K562 (cell line): Measurements from ENCODE around the gene PPAN. TPM values are rescaled to one million over a fixed set of nuclear protein-coding genes. Genes with fewer than 3 reads are reported as not detected.

Experiments used
- ATAC-seq: fragments of 200-7000 bp; cut with Tn5 transposase; 3 replicates; pipeline ENCODE4 v1.9.1; 2020; ENCODE audit warnings: moderate library complexity
- BruUV-seq: library from RNA; stranded (reverse); fragments of 400-500 nt; replicated peaks from 2 replicates; lab custom pipeline; 2021; lab: Mats Ljungman, UMichigan
- CTCF ChIA-PET: fragments of 300-600 bp; formaldehyde crosslinking; extraction: SDS; loops from one replicate; lab custom pipeline; 2021; ENCODE audit warnings: low intra/inter-chr PET ratio; lab: Yijun Ruan, JAX
- POLR2A ChIA-PET: fragments of 300-600, 350-650 bp; sonication (Branson Sonifier 250); formaldehyde crosslinking; extraction: SDS; loops from one replicate; lab custom pipeline; 2021; ENCODE audit warnings: antibody characterized with exemption, inconsistent platforms; lab: Yijun Ruan, JAX
- DNase-seq, 4 experiments: peaks; one replicate each; pipeline versions ENCODE4 v3.0.0 to v3.0.0-alpha.2; 2011 to 2018; ENCODE audit warnings: low spot score in 3 of 4, mixed read lengths in 3 of 4; ENCODE audit errors: extremely low read depth in 1 of 4
- FAIRE-seq: peaks from 2 replicates; lab custom pipeline; 2011; peaks lifted over from hg19 to GRCh38; lab: Jason Lieb, UNC
- H2AFZ ChIP-seq: 2 replicates; pipeline ENCODE4 v1.6.0; 2011; ENCODE audit warnings: low read depth, low read length, control low read depth, inconsistent platforms
- H3K27ac ChIP-seq: fragments of 200-600 bp; 3 replicates; pipeline ENCODE4 v1.8.0; 2011; ENCODE audit warnings: low read depth, mild to moderate bottlenecking, control low read depth, inconsistent platforms, low read length, moderate library complexity, mixed read lengths; ENCODE audit errors: extremely low read depth
- H3K27me3 ChIP-seq, 2 experiments: fragments of 300-600 bp in 1 of 2; 2 replicates in 1 of 2; 3 replicates in 1 of 2; pipeline versions ENCODE4 v1.6.0 to v1.8.0; 2011; ENCODE audit warnings: inconsistent platforms in 2 of 2, low read length in 2 of 2, mild to moderate bottlenecking in 1 of 2, mixed read lengths in 1 of 2, moderate library complexity in 1 of 2; ENCODE audit not compliant: control insufficient read depth in 2 of 2, insufficient read depth in 2 of 2
- H3K36me3 ChIP-seq: fragments of 300-600 bp; 3 replicates; pipeline ENCODE4 v1.8.0; 2011; ENCODE audit warnings: mild to moderate bottlenecking, low read length, inconsistent platforms; ENCODE audit not compliant: control insufficient read depth, insufficient read depth
- H3K4me1 ChIP-seq, 2 experiments: fragments of 200-600 bp in 1 of 2; replicated peaks in 1 of 2; 2 replicates in 1 of 2; 3 replicates in 1 of 2; pipeline versions ENCODE4 v1.5.1 to v1.8.0; 2011; ENCODE audit warnings: inconsistent platforms in 2 of 2, low read length in 2 of 2, mild to moderate bottlenecking in 1 of 2, mixed read lengths in 1 of 2, moderate library complexity in 1 of 2; ENCODE audit not compliant: control insufficient read depth in 2 of 2, insufficient read depth in 2 of 2
- H3K4me2 ChIP-seq: 2 replicates; pipeline ENCODE4 v1.6.1; 2011; ENCODE audit warnings: low read length, control low read depth, inconsistent platforms, mixed read lengths; ENCODE audit not compliant: insufficient read depth
- H3K4me3 ChIP-seq: fragments of 200-600 bp; sonication (generic), shearing (Covaris generic); 2 replicates; pipeline ENCODE4 v1.5.1; 2016; ENCODE audit warnings: control low read depth, inconsistent platforms
- H3K79me2 ChIP-seq: fragments of 200-600 bp; 3 replicates; pipeline ENCODE4 v1.8.0; 2011; ENCODE audit warnings: low read length, inconsistent platforms; ENCODE audit not compliant: control insufficient read depth, insufficient read depth
- H3K9ac ChIP-seq, 2 experiments: 2 replicates each; pipeline versions ENCODE4 v1.6.0 to v1.6.1; 2011; ENCODE audit warnings: low read depth in 2 of 2, low read length in 2 of 2, control low read depth in 1 of 2, inconsistent platforms in 1 of 2, mild to moderate bottlenecking in 1 of 2, mixed read lengths in 1 of 2; ENCODE audit not compliant: insufficient read depth in 1 of 2
- H3K9me1 ChIP-seq: one replicate; pipeline ENCODE4 v1.6.0; 2011; ENCODE audit warnings: inconsistent platforms, mild to moderate bottlenecking, low read length, moderate library complexity; ENCODE audit not compliant: control insufficient read depth, insufficient read depth
- H3K9me3 ChIP-seq: replicated peaks from 2 replicates; pipeline ENCODE4 v1.5.1; 2011; ENCODE audit warnings: low read depth, low read length, inconsistent platforms; ENCODE audit not compliant: control insufficient read depth, insufficient read depth
- H4K20me1 ChIP-seq: replicated peaks from 2 replicates; pipeline ENCODE4 v1.6.1; 2011; ENCODE audit warnings: low read length, inconsistent platforms, mixed read lengths; ENCODE audit not compliant: control insufficient read depth, insufficient read depth
- PCBP1 ChIP-seq: fragments of 200-400 bp; formaldehyde crosslinking; IDR thresholded peaks from 2 replicates; pipeline ENCODE4 v1.6.1; 2018; ENCODE audit warnings: mild to moderate bottlenecking, low read depth, low read length; ENCODE audit not compliant: poor library complexity, severe bottlenecking
- POLR2G ChIP-seq: fragments of 200-400 bp; formaldehyde crosslinking; IDR thresholded peaks from 2 replicates; pipeline ENCODE4 v1.6.1; 2017; ENCODE audit warnings: low read depth, mild to moderate bottlenecking, antibody characterized with exemption, low read length, moderate library complexity
- SNRNP70 ChIP-seq: fragments of 200-400 bp; formaldehyde crosslinking; optimal IDR thresholded peaks from 2 replicates; pipeline ENCODE3; 2017; ENCODE audit warnings: low read depth, low read length
- SP1 ChIP-seq: sonication (generic); formaldehyde crosslinking; IDR thresholded peaks from 2 replicates; pipeline ENCODE4 v1.8.1; 2022; ENCODE audit warnings: mild to moderate bottlenecking, missing genetic modification reagents
- SRSF7 ChIP-seq: fragments of 200-400 bp; formaldehyde crosslinking; optimal IDR thresholded peaks from 2 replicates; pipeline ENCODE3; 2017; ENCODE audit warnings: mild to moderate bottlenecking, low read depth, low read length
- ZNF263 ChIP-seq: sonication (generic); formaldehyde crosslinking; IDR thresholded peaks from 2 replicates; pipeline ENCODE4 v1.8.0; 2022; ENCODE audit warnings: mild to moderate bottlenecking, missing genetic modification reagents, borderline replicate concordance
- WGBS: fragments of 100-300 bp; shearing (Covaris generic); methylation state at CpG from one replicate; pipeline ENCODE4 v1.1.6; 2016; ENCODE audit warnings: low coverage, mixed read lengths; ENCODE audit not compliant: insufficient coverage; ENCODE audit errors: missing lambda C conversion rate; 5-methylcytosine and 5-hydroxymethylcytosine counted together
- in situ Hi-C: fragments of 300-500 bp; cut with MboI; formaldehyde crosslinking; loops from 4 replicates; pipeline ENCODE4 v1.15.0; 2018; ENCODE audit warnings: inconsistent platforms, mixed read lengths
- intact Hi-C: fragments of 100-400 bp; cut with micrococcal nuclease; formaldehyde crosslinking; loops from 2 replicates; pipeline ENCODE4 v1.14.2; 2022
- polyA plus RNA-seq, 8 experiments: library from polyadenylated mRNA; depleted of rRNA in 4 of 8; stranded (reverse) in 5 of 8; unstranded in 3 of 8; fragments of >200 nt; fragmentation: Nextera tagmentation in 2 of 8; fragmentation: Illumina TruSeq in 1 of 8; extraction: Ambion mirVana in 2 of 8; extraction: Trizol in 1 of 8; gene quantifications; 2 replicates each; pipeline versions ENCODE4 v1.2.1 to v1.2.3, GENCODE V29; 2011 to 2014; ENCODE audit warnings: inconsistent platforms in 1 of 8, missing spikeins in 1 of 8
- total RNA-seq, 7 experiments: library from RNA; depleted of rRNA in 6 of 7; stranded (reverse); fragments of >200 nt in 6 of 7; fragmentation: Illumina TruSeq in 2 of 7; extraction: Trizol in 2 of 7; gene quantifications; 2 replicates each; pipeline versions ENCODE4 v1.2.1 to v1.2.3, GENCODE V29; 2011 to 2021; ENCODE audit warnings: low replicate concordance in 1 of 7

The PPAN gene
- total and polyA plus RNA-seq, 9 of the 15 experiments (the other 6 are each of a cell fraction or from before 2014, with no cell fraction given): 2.2 to 129 (median 59.1) TPM

DNA sequence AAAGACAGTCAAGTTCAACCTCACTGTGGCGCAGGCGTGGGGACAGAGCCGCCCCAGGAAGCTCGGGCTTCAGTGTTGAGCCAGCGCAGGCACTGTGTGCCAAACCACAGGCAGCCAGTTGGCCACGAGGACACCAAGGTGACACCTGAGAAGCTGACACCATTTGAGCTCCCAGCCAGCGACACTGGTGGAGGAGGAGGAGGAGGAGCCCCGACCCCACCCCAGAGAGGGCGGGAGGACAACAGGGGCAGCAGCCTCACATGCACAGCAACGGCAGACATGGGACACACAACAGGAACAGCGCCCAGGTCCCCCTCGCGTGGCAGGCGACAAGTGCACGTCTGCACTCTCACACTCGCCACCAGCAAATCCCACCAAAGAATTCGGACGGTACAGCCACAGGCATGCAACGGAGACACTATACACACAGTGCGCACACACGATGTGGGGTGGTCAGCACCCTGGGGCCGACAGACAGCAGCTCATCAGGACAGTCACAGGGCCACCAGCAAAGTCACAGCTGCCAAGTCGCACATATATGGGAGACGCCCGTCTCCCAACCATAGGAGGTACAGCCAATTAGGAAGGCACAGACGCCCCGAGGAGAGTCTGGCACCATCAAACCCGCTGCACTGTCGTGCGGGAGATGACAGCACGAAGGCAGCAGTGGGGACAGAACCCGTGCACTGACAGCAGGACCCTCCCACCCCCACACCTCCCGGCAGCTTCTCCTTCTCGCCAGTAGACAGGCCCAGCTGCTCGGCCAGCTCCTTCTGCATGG, 10.1 kb downstream of the PPAN start:
- POLR2A ChIA-PET: interaction anchor here (0.6 to 5.8 kb wide), 9 partner anchors 9 to 360 kb away, joined by 3 to 49 read pairs (median 5); partner anchors contain the start of gene PPAN
- peaks cover 3 to 82% of the 10 kb centered on the region in 2 experiments; a peak in 3 of 5 replicates for H3K4me1 ChIP-seq
- peaks cover 15% of the 10 kb centered on the region for H3K79me2 ChIP-seq
- H3K9ac ChIP-seq: peak overlapping the region in 1 of 2 experiments; percentile 72; a peak in 1 of 4 replicates
- ATAC-seq (no peak), DNase-seq (no peak), FAIRE-seq (no peak)
- H3K9me3 ChIP-seq: no peaks in the 10 kb centered on the region
- H3K27me3 ChIP-seq: no peaks in the 10 kb centered on the region
- H3K4me3 ChIP-seq: no peak overlapping the region
- H3K9me1 ChIP-seq: no peaks in the 10 kb centered on the region
- peaks cover 5% of the 10 kb centered on the region; the same call in 1 of the 2 replicates for H4K20me1 ChIP-seq
- 93% methylated on average over 21 of the region's 35 CpGs for WGBS
- no peak overlapping the region for H2AFZ ChIP-seq
- CTCF ChIA-PET: no interaction called here
- in situ Hi-C loops: no loop called here
- peaks cover 48% of the 10 kb centered on the region; the same call in 2 of the 3 replicates for H3K36me3 ChIP-seq
- no peak overlapping the region for H3K27ac ChIP-seq
- H3K4me2 ChIP-seq: no peak overlapping the region
- BruUV-seq: no TSS peak
- intact Hi-C loops: no loop called here
- peak; percentile 38; the same call in 1 of the 2 replicates for TF ChIP-seq ZNF263 (CRISPR knock-in tag)
- 0 out of 2 replicates have a peak, but pooled peaks have one; percentile 16 for TF ChIP-seq SP1 (CRISPR knock-in tag)
- peak; percentile 49 for TF ChIP-seq POLR2G
- peak; percentile 10 for TF ChIP-seq PCBP1
- no peak for TF ChIP-seq SRSF7
- TF ChIP-seq SNRNP70: peak; percentile 82
